H1 (cell line): ENCODE data around the gene RASEF. TPM values are rescaled to one million over a fixed set of nuclear protein-coding genes. Genes with fewer than 3 reads are reported as not detected.

ENCODE experiments used
- CTCF ChIA-PET: fragments of 300-600 bp; sonication (Branson Sonifier 250); formaldehyde crosslinking; loops from one replicate; lab custom pipeline; 2021; ENCODE audit not compliant: partially characterized antibody; lab: Charles Lee
- POLR2A ChIA-PET: fragments of 300-600 bp; sonication (Branson Sonifier 250); formaldehyde crosslinking; loops from one replicate; lab custom pipeline; 2021; ENCODE audit warnings: inconsistent platforms; ENCODE audit not compliant: partially characterized antibody; lab: Charles Lee
- DNase-seq, 2 experiments: peaks; one replicate each; pipeline versions ENCODE4 v3.0.0 to v3.0.0-alpha.2; 2010 to 2022; ENCODE audit warnings: low spot score in 2 of 2, low read depth in 1 of 2, mixed read lengths in 1 of 2
- FAIRE-seq: peaks from 2 replicates; lab custom pipeline; 2011; peaks lifted over from hg19 to GRCh38; lab: Jason Lieb, UNC
- H2AFZ ChIP-seq: 2 replicates; pipeline ENCODE4 v1.8.1; 2012; ENCODE audit warnings: low read length, inconsistent platforms
- H2AK5ac ChIP-seq: 2 replicates; pipeline ENCODE4 v1.6.1; 2013; ENCODE audit warnings: low read depth, low read length
- H2BK120ac ChIP-seq: replicated peaks from 2 replicates; pipeline ENCODE3; 2013; ENCODE audit warnings: low read depth, low read length, inconsistent platforms
- H2BK12ac ChIP-seq: 2 replicates; pipeline ENCODE4 v1.6.1; 2013; ENCODE audit warnings: low read depth, low read length
- H2BK15ac ChIP-seq: 2 replicates; pipeline ENCODE4 v1.6.1; 2013; ENCODE audit warnings: low read length
- H2BK20ac ChIP-seq: 2 replicates; pipeline ENCODE4 v1.6.1; 2013; ENCODE audit warnings: low read length
- H2BK5ac ChIP-seq: 2 replicates; pipeline ENCODE4 v1.6.1; 2013; ENCODE audit warnings: low read depth, low read length
- H3K14ac ChIP-seq: 2 replicates; pipeline ENCODE4 v1.6.1; 2013; ENCODE audit warnings: inconsistent platforms; ENCODE audit not compliant: insufficient read length
- H3K18ac ChIP-seq: 2 replicates; pipeline ENCODE4 v1.6.1; 2013; ENCODE audit warnings: low read length; ENCODE audit errors: extremely low read depth
- H3K23ac ChIP-seq: 2 replicates; pipeline ENCODE4 v1.6.1; 2013; ENCODE audit warnings: inconsistent platforms; ENCODE audit not compliant: insufficient read length
- H3K23me2 ChIP-seq: 2 replicates; pipeline ENCODE4 v1.6.1; 2013; ENCODE audit warnings: low read depth, low read length
- H3K27ac ChIP-seq: 2 replicates; pipeline ENCODE4 v1.6.1; 2011; ENCODE audit warnings: low read depth, low read length, inconsistent platforms
- H3K27me3 ChIP-seq, 4 experiments: replicated peaks in 1 of 4; 1 replicate in 1 of 4; 2 replicates in 3 of 4; pipeline versions ENCODE4 v1.6.1 to v1.8.1; 2011 to 2013; ENCODE audit warnings: low read length in 3 of 4, mild to moderate bottlenecking in 3 of 4, inconsistent platforms in 2 of 4, mixed read lengths in 2 of 4, moderate library complexity in 1 of 4; ENCODE audit not compliant: control insufficient read depth in 3 of 4, insufficient read depth in 3 of 4; ENCODE audit errors: extremely low read depth in 1 of 4
- H3K36me3 ChIP-seq, 4 experiments: 2 replicates each; pipeline versions ENCODE4 v1.6.1 to v1.8.1; 2011 to 2013; ENCODE audit warnings: mild to moderate bottlenecking in 4 of 4, low read length in 3 of 4, moderate library complexity in 2 of 4, control low read depth in 1 of 4, inconsistent platforms in 1 of 4; ENCODE audit not compliant: insufficient read depth in 4 of 4, control insufficient read depth in 2 of 4
- H3K4ac ChIP-seq: replicated peaks from 2 replicates; pipeline ENCODE3; 2013; ENCODE audit warnings: low read length, low read depth, mixed read lengths, inconsistent platforms; ENCODE audit not compliant: insufficient read length
- H3K4me1 ChIP-seq, 4 experiments: replicated peaks in 1 of 4; 1 replicate in 1 of 4; 2 replicates in 3 of 4; pipeline versions ENCODE4 v1.6.1 to v1.8.1; 2011 to 2013; ENCODE audit warnings: low read length in 3 of 4, inconsistent platforms in 2 of 4, mixed read lengths in 1 of 4; ENCODE audit not compliant: insufficient read depth in 4 of 4, control insufficient read depth in 3 of 4
- H3K4me2 ChIP-seq, 2 experiments: 2 replicates each; pipeline versions ENCODE4 v1.6.1 to v1.8.1; 2011 to 2013; ENCODE audit warnings: low read depth in 2 of 2, low read length in 2 of 2, control low read depth in 1 of 2, inconsistent platforms in 1 of 2, mild to moderate bottlenecking in 1 of 2; ENCODE audit not compliant: insufficient read depth in 1 of 2
- H3K4me3 ChIP-seq, 4 experiments: fragments of 200-600, 300-600 bp in 1 of 4; sonication (generic), shearing (Covaris generic), sonication (Bioruptor Twin) in 1 of 4; 2 replicates each; pipeline versions ENCODE4 v1.5.1 to v1.8.1; 2011 to 2016; ENCODE audit warnings: low read length in 4 of 4, low read depth in 3 of 4, control low read depth in 2 of 4, inconsistent platforms in 2 of 4, mild to moderate bottlenecking in 2 of 4, mixed read lengths in 1 of 4, moderate library complexity in 1 of 4; ENCODE audit not compliant: insufficient read depth in 2 of 4; ENCODE audit errors: extremely low read depth in 1 of 4
- H3K56ac ChIP-seq: replicated peaks from 2 replicates; pipeline ENCODE3; 2013; ENCODE audit warnings: low read depth, mild to moderate bottlenecking, mixed read lengths, low read length, inconsistent platforms; ENCODE audit not compliant: insufficient read length
- H3K79me1 ChIP-seq: 2 replicates; pipeline ENCODE4 v1.6.1; 2013; ENCODE audit warnings: low read depth, low read length, control low read depth
- H3K79me2 ChIP-seq, 2 experiments: 2 replicates each; pipeline versions ENCODE4 v1.6.1 to v1.8.1; 2012 to 2013; ENCODE audit warnings: low read length in 2 of 2, mild to moderate bottlenecking in 2 of 2, inconsistent platforms in 1 of 2; ENCODE audit not compliant: insufficient read depth in 2 of 2, control insufficient read depth in 1 of 2
- H3K9ac ChIP-seq, 4 experiments: replicated peaks in 1 of 4; 1 replicate in 1 of 4; 2 replicates in 3 of 4; pipeline versions ENCODE4 v1.6.1 to v1.8.1; 2011 to 2013; ENCODE audit warnings: low read depth in 3 of 4, low read length in 3 of 4, control low read depth in 2 of 4, mild to moderate bottlenecking in 2 of 4, moderate library complexity in 2 of 4, inconsistent platforms in 1 of 4; ENCODE audit errors: extremely low read depth in 1 of 4
- H3K9me3 ChIP-seq, 2 experiments: 2 replicates each; pipeline versions ENCODE4 v1.6.1 to v1.8.1; 2012 to 2013; ENCODE audit warnings: mild to moderate bottlenecking in 2 of 2, moderate library complexity in 2 of 2, control low read depth in 1 of 2, inconsistent platforms in 1 of 2, low read depth in 1 of 2, low read length in 1 of 2, mixed read lengths in 1 of 2; ENCODE audit not compliant: insufficient read depth in 2 of 2
- H4K20me1 ChIP-seq, 2 experiments: replicated peaks in 1 of 2; 2 replicates each; pipeline versions ENCODE3 to v1.8.1; 2011 to 2013; ENCODE audit warnings: inconsistent platforms in 2 of 2, low read length in 2 of 2, mild to moderate bottlenecking in 1 of 2; ENCODE audit not compliant: insufficient read depth in 2 of 2, control insufficient read depth in 1 of 2
- H4K5ac ChIP-seq: 2 replicates; pipeline ENCODE4 v1.6.1; 2013; ENCODE audit warnings: low read length, low read depth, mixed read lengths, inconsistent platforms; ENCODE audit not compliant: insufficient read length
- H4K8ac ChIP-seq: 2 replicates; pipeline ENCODE4 v1.8.0; 2013; ENCODE audit warnings: mild to moderate bottlenecking, moderate library complexity, low read length, inconsistent platforms; ENCODE audit not compliant: insufficient read depth; ENCODE audit errors: extremely low read depth
- H4K91ac ChIP-seq: replicated peaks from 2 replicates; pipeline ENCODE3; 2013; ENCODE audit warnings: low read length, mixed read lengths, inconsistent platforms; ENCODE audit not compliant: insufficient read length
- BCL11A ChIP-seq, 2 experiments: IDR thresholded peaks; one replicate each; pipeline ENCODE4 v1.6.1; 2011; ENCODE audit warnings: low read depth in 2 of 2, low read length in 2 of 2, mild to moderate bottlenecking in 2 of 2
- CHD1 ChIP-seq: IDR thresholded peaks from 2 replicates; pipeline ENCODE4 v1.6.1; 2012; ENCODE audit warnings: low read depth, low read length, improper control_type of control experiment
- CTCF ChIP-seq, 3 experiments: IDR thresholded peaks; 1 replicate in 2 of 3; 2 replicates in 1 of 3; pipeline versions ENCODE4 v1.5.1 to v1.6.1; 2011; ENCODE audit warnings: low read length in 3 of 3, mild to moderate bottlenecking in 3 of 3, inconsistent platforms in 2 of 3, low read depth in 1 of 3, moderate library complexity in 1 of 3; ENCODE audit not compliant: insufficient read depth in 1 of 3; ENCODE audit errors: control extremely low read depth in 1 of 3
- JUND ChIP-seq: IDR thresholded peaks from 2 replicates; pipeline ENCODE4 v1.6.1; 2011; ENCODE audit warnings: mild to moderate bottlenecking, improper control_type of control experiment, low read length
- PHF8 ChIP-seq: fragments of 200-600 bp; sonication (generic); conservative IDR thresholded peaks from 2 replicates; pipeline ENCODE4 v1.7.1; 2012; ENCODE audit warnings: low read depth, mild to moderate bottlenecking, inconsistent platforms, low read length, moderate library complexity
- SAP30 ChIP-seq: fragments of 300-600 bp; sonication (generic); IDR thresholded peaks from 2 replicates; pipeline ENCODE4 v1.7.1; 2012; ENCODE audit warnings: low read length, moderate library complexity, mild to moderate bottlenecking, inconsistent platforms; ENCODE audit not compliant: insufficient read depth, insufficient replicate concordance
- YY1 ChIP-seq: IDR thresholded peaks from 2 replicates; pipeline ENCODE4 v1.6.1; 2011; ENCODE audit warnings: low read depth, mild to moderate bottlenecking, low read length
- ZNF274 ChIP-seq: IDR thresholded peaks from 2 replicates; pipeline ENCODE4 v1.7.0; 2012; ENCODE audit warnings: low read length, borderline replicate concordance; ENCODE audit errors: extremely low read depth
- WGBS, 2 experiments: shearing (Covaris generic) in 1 of 2; methylation state at CpG; one replicate each; pipeline versions ENCODE4 v1.1.6 to v1.1.7; 2013 to 2015; ENCODE audit warnings: low lambda C conversion rate in 2 of 2, mixed read lengths in 2 of 2, inconsistent platforms in 1 of 2, low coverage in 1 of 2, missing lambda C conversion rate in 1 of 2; ENCODE audit not compliant: insufficient replicate concordance in 2 of 2, insufficient coverage in 1 of 2, insufficient read length in 1 of 2; ENCODE audit errors: extremely low coverage in 1 of 2, missing lambda C conversion rate in 1 of 2; 5-methylcytosine and 5-hydroxymethylcytosine counted together
- polyA plus RNA-seq, 7 experiments: library from polyadenylated mRNA; depleted of rRNA in 3 of 7; stranded (reverse) in 5 of 7; unstranded in 2 of 7; fragments of >200 nt in 5 of 7; fragments of 200-250 nt in 2 of 7; gene quantifications; 1 replicate in 5 of 7; 2 replicates in 1 of 7; 4 replicates in 1 of 7; pipeline versions ENCODE4 v1.2.1 to v1.2.3, GENCODE V29; 2011 to 2013; ENCODE audit warnings: missing spikeins in 2 of 7, mixed read lengths in 2 of 7
- total RNA-seq: library from RNA; stranded (reverse); fragmentation: NEBNext Ultra II Directional; extraction: Animal tissue kit (Norgen Biotek cat#: 25700); gene quantifications from 2 replicates; pipeline ENCODE4 v1.2.1, GENCODE V29; 2021
- TF ChIP-seq, protein P1 (sequence below): IDR thresholded peaks from 2 replicates; pipeline ENCODE4 v1.6.1; 2012; ENCODE audit warnings: inconsistent platforms
- TF ChIP-seq, protein P2 (sequence below): IDR thresholded peaks from 2 replicates; pipeline ENCODE4 v1.6.1; 2012; ENCODE audit warnings: inconsistent platforms

The RASEF gene
- total and polyA plus RNA-seq, 2 of the 8 experiments (the other 6 are each of a cell fraction or from before 2014, with no cell fraction given) = 1.1 to 4.6 TPM

GRCh38 chr9:83106263-83106662 is 43.3 kb upstream of the RASEF start:
- Histone ChIP-seq H3K4me3 (no peak overlapping the region), H2BK20ac (no peak overlapping the region), H3K79me1 (no peaks in the 10 kb centered on the region; the same call in 1 of the 2 replicates), H3K14ac (no peak overlapping the region), H3K9me3 (no peaks in the 10 kb centered on the region), H3K36me3 (no peaks in the 10 kb centered on the region), H3K9ac (no peak overlapping the region), H3K27ac (no peak overlapping the region), H3K4me1 (no peaks in the 10 kb centered on the region), H2AFZ (no peak overlapping the region), H2BK12ac (no peak overlapping the region), H3K23ac (no peak overlapping the region), H3K79me2 (no peaks in the 10 kb centered on the region), H2BK120ac (no peak overlapping the region), H4K8ac (no peak overlapping the region), H4K5ac (no peak overlapping the region), H2AK5ac (no peak overlapping the region), H3K56ac (no peak overlapping the region), H3K23me2 (no peaks in the 10 kb centered on the region), H2BK5ac (no peak overlapping the region), H4K91ac (no peak overlapping the region), H3K4ac (no peak overlapping the region), H3K18ac (no peak overlapping the region), H4K20me1 (no peaks in the 10 kb centered on the region), H2BK15ac (no peak overlapping the region), H3K4me2 (no peak overlapping the region), H3K27me3 (no peaks in the 10 kb centered on the region)
- ChIA-PET POLR2A (no interaction called here), CTCF (interaction anchor here (0.9 kb wide), 1 partner anchor 20 kb away, joined by 3 read pairs; no protein-coding TSS in a partner anchor)
- no peak for FAIRE-seq
- 93% methylated on average over 1 of the region's 1 CpG; no CpG with 5 or more reads in 1 of the 2 experiments for WGBS, 2 experiments
- DNase-seq = no peak
- no peak for TF ChIP-seq SAP30
- TF ChIP-seq CTCF (IDR thresholded peaks at IDR 0.05; ENCODE audit: control extremely low read depth in 1 of 3, insufficient read depth in 1 of 3, low read depth in 1 of 3, low read length in 3 of 3) = no peak
- TF ChIP-seq PHF8 = no peak
- TF ChIP-seq, protein P1, sequence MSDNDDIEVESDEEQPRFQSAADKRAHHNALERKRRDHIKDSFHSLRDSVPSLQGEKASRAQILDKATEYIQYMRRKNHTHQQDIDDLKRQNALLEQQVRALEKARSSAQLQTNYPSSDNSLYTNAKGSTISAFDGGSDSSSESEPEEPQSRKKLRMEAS = no peak
- TF ChIP-seq JUND = no peak
- no peak for TF ChIP-seq CHD1
- TF ChIP-seq ZNF274 = no peak
- no peak for TF ChIP-seq BCL11A (IDR thresholded peaks at IDR 0.05; ENCODE audit: low read depth in 2 of 2, low read length in 2 of 2)
- no peak for TF ChIP-seq YY1
- TF ChIP-seq, protein P2, sequence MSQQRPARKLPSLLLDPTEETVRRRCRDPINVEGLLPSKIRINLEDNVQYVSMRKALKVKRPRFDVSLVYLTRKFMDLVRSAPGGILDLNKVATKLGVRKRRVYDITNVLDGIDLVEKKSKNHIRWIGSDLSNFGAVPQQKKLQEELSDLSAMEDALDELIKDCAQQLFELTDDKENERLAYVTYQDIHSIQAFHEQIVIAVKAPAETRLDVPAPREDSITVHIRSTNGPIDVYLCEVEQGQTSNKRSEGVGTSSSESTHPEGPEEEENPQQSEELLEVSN = no peak
